Gastrocnemius medialis (tissue), 4 donors: ENCODE data around the gene HBS1L. TPM values are rescaled to one million over a fixed set of nuclear protein-coding genes. Genes with fewer than 3 reads are reported as not detected.
A peak's percentile ranks its signal among the peaks of the same experiment; 100 is the strongest.

ENCODE experiments used
- ATAC-seq, 2 donors: fragments of 150-250 bp; one replicate each; pipeline ENCODE4 v1.9.1; 2016
- DNase-seq, 2 donors: peaks; one replicate each; pipeline ENCODE4 v3.0.0-alpha.2; 2019
- H3K27ac ChIP-seq, 4 donors: fragments of 200-600 bp; sonication (generic); 1 replicate in 1 of 4; 2 replicates in 3 of 4; pipeline ENCODE4 v1.5.1; 2016 to 2018; ENCODE audit warnings: mild to moderate bottlenecking in 2 of 4, moderate library complexity in 1 of 4
- H3K27me3 ChIP-seq, 3 donors: fragments of 200-600 bp; sonication (generic) in 2 of 3; 1 replicate in 1 of 3; 2 replicates in 2 of 3; pipeline versions ENCODE4 v1.5.1 to v1.6.0; 2016 to 2019; ENCODE audit warnings: mild to moderate bottlenecking in 1 of 3, moderate library complexity in 1 of 3
- H3K36me3 ChIP-seq, 2 donors: fragments of 200-600 bp; sonication (generic) in 1 of 2; one replicate each; pipeline ENCODE4 v1.5.1; 2017 to 2018
- H3K4me1 ChIP-seq, 2 donors: fragments of 200-600 bp; sonication (generic) in 1 of 2; one replicate each; pipeline ENCODE4 v1.5.1; 2016 to 2017; ENCODE audit warnings: mild to moderate bottlenecking in 2 of 2
- H3K4me3 ChIP-seq, 4 donors: fragments of 200-600 bp; sonication (generic) in 3 of 4; 1 replicate in 1 of 4; 2 replicates in 3 of 4; pipeline ENCODE4 v1.5.1; 2016 to 2019; ENCODE audit warnings: mild to moderate bottlenecking in 2 of 4
- H3K9me3 ChIP-seq, 3 donors: fragments of 200-600 bp; sonication (generic) in 2 of 3; 1 replicate in 1 of 3; 2 replicates in 2 of 3; pipeline ENCODE4 v1.5.1; 2016 to 2019
- CTCF ChIP-seq, 5 experiments: fragments of 450-650 bp in 3 of 5; fragments of 200-600 bp in 2 of 5; sonication (generic) in 2 of 5; IDR thresholded peaks in 4 of 5; conservative IDR thresholded peaks in 1 of 5; 1 replicate in 4 of 5; 2 replicates in 1 of 5; pipeline ENCODE4 v1.5.1; 2016 to 2019; ENCODE audit warnings: antibody characterized with exemption in 5 of 5, mild to moderate bottlenecking in 3 of 5, moderate library complexity in 3 of 5
- POLR2A ChIP-seq, 2 donors: fragments of 450-650 bp; IDR thresholded peaks; one replicate each; pipeline ENCODE4 v1.6.1; 2017; ENCODE audit warnings: antibody characterized with exemption in 2 of 2, mild to moderate bottlenecking in 2 of 2, moderate library complexity in 2 of 2
- in situ Hi-C, 4 donors: fragments of 200-750 bp; cut with MboI; loops; one replicate each; pipeline versions ENCODE4 v1.15.0 to v1.8.0; 2017; ENCODE audit warnings: low sequenced_read_pairs in 4 of 4
- intact Hi-C: fragments of 100-400 bp; cut with DNase I; formaldehyde crosslinking; loops from one replicate; pipeline ENCODE4 v1.15.1; 2023; ENCODE audit warnings: low total_unique reads
- total RNA-seq, 4 donors: library from RNA; depleted of rRNA; stranded (reverse); fragments of >200 nt; gene quantifications; one replicate each; pipeline versions ENCODE4 v1.1.0 to v1.2.3, GENCODE V29; 2016

The HBS1L gene
- total RNA-seq, 4 donors from 2014 or later = 97.9 to 139 (median 120) TPM

- intact Hi-C loops = no loop called here
- Histone ChIP-seq H3K27me3 (no peaks in the 10 kb centered on the region), H3K9me3 (no peaks in the 10 kb centered on the region), H3K4me3 (no peak overlapping the region), H3K4me1 (no peaks in the 10 kb centered on the region), H3K27ac (no peak overlapping the region), H3K36me3 (no peaks in the 10 kb centered on the region)
- no peak for DNase-seq
- TF ChIP-seq POLR2A (IDR thresholded peaks at IDR 0.05) = no peak
- no peak for TF ChIP-seq CTCF (IDR thresholded peaks at IDR 0.05 in 4 of 5, conservative IDR thresholded peaks at IDR 0.05 in 1 of 5)
- in situ Hi-C loops = no loop called here
- ATAC-seq = no peak
These were observed 36.2 kb upstream of the HBS1L start for GRCh38 chr6:135090819-135091218.

DNA sequence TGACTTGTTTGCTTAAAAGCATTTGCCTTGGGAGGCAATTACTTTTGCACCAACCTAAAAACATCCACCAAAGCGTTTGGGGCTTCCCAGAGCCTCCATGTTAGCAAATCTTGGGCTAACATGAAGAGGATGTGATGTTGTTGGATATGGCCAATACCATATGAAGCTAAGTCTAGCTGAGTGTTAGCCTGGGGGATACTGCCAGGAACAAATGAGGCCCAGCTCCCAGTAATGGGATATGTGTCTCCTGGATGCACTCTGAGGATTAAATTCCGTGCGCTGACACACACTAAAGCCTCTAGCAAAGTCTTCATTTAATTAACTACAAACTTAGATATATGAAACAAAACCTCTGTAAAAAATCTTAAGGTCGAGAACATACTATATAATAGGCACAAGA is 35.3 kb upstream of the HBS1L start:
- in situ Hi-C loops = no loop called here
- no peaks in the 10 kb centered on the region for H3K9me3 ChIP-seq
- ATAC-seq = no peak
- no peak overlapping the region for H3K27ac ChIP-seq
- no peaks in the 10 kb centered on the region for H3K27me3 ChIP-seq
- H3K36me3 ChIP-seq = no peaks in the 10 kb centered on the region
- no peak for TF ChIP-seq POLR2A (IDR thresholded peaks at IDR 0.05)
- no peak for TF ChIP-seq CTCF (IDR thresholded peaks at IDR 0.05 in 4 of 5, conservative IDR thresholded peaks at IDR 0.05 in 1 of 5)
- H3K4me1 ChIP-seq = no peaks in the 10 kb centered on the region
- no peak for DNase-seq
- H3K4me3 ChIP-seq = no peak overlapping the region
- intact Hi-C loops = no loop called here

DNA sequence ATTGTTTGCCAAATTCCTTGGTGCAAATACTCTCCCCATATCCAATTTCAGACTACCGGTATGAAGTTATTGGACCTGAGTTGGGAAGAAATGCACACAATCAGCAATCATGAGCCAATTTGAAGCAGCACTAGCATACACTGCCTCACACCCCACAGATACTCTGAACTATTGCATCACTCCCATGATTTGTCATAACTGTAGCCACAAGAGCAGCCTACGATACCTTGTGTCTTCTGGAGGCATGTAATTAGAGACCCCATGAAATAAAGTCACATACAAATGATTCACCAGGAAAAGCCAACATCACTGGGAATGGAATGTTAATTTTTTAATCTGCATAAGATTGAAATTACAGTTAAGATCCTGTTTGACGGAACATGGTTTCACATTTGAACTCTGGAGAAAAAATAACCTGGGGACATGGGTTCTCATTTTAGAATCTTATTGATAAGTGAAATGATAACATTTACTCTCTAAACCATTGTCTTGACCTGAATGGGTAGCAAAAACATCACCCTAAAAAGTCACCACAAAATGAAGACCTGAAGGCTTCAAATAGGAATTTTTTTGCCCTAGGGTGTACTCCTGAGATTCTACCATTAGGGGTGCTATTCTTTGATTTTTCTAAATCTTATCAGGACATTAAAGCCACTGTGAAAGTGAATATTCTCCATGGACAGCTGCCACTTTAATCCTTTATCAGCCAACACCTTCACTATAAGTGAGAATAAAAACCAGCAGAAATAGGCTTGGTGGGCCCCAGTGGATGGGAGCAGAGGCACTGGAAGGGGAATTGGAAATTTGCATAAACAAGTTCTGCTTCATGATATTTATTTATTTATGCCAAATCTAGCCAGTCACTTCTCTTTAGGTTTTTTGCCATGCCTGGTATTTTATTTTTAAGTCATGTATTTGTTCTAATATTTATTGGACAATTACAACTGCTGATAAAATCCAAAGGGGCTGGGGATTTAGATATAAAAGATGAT is 34.5 kb upstream of the HBS1L start:
- no peaks in the 10 kb centered on the region for H3K27me3 ChIP-seq
- TF ChIP-seq POLR2A (IDR thresholded peaks at IDR 0.05) = no peak
- no peak for TF ChIP-seq CTCF (IDR thresholded peaks at IDR 0.05 in 4 of 5, conservative IDR thresholded peaks at IDR 0.05 in 1 of 5)
- H3K4me1 ChIP-seq = no peaks in the 10 kb centered on the region
- DNase-seq (no peak), ATAC-seq (peak in 1 of 2 donors; percentile 51)
- no peak overlapping the region for H3K4me3 ChIP-seq
- in situ Hi-C loops (no loop called here), intact Hi-C loops (no loop called here)
- no peak overlapping the region for H3K27ac ChIP-seq
- no peaks in the 10 kb centered on the region for H3K36me3 ChIP-seq
- H3K9me3 ChIP-seq = no peaks in the 10 kb centered on the region

- ATAC-seq = no peak
- no peak for TF ChIP-seq CTCF (IDR thresholded peaks at IDR 0.05 in 4 of 5, conservative IDR thresholded peaks at IDR 0.05 in 1 of 5)
- TF ChIP-seq POLR2A (IDR thresholded peaks at IDR 0.05) = no peak
These were observed 33.7 kb upstream of the HBS1L start for GRCh38 chr6:135088281-135088680.

More at GRCh38 chr6:135088281-135088680, 33.7 kb upstream of the HBS1L start:
- Histone ChIP-seq H3K9me3 (no peaks in the 10 kb centered on the region), H3K4me3 (no peak overlapping the region), H3K27me3 (no peaks in the 10 kb centered on the region), H3K4me1 (no peaks in the 10 kb centered on the region), H3K27ac (no peak overlapping the region), H3K36me3 (no peaks in the 10 kb centered on the region)
- no peak for DNase-seq
- intact Hi-C loops = no loop called here
- in situ Hi-C loops = no loop called here
